GM23338 (cell line): ENCODE data around the gene PHF20. TPM values are rescaled to one million over a fixed set of nuclear protein-coding genes. Genes with fewer than 3 reads are reported as not detected.

Experiments
- ATAC-seq: fragments of 200-7000 bp; cut with Tn5 transposase; 3 replicates; pipeline ENCODE4 v1.9.1; 2020
- DNase-seq: peaks from one replicate; pipeline ENCODE4 v3.0.0-alpha.2; 2015; ENCODE audit warnings: low spot score
- H2AFZ ChIP-seq: fragments of 200-600 bp; sonication (generic); 2 replicates; pipeline ENCODE4 v1.8.0; 2016; ENCODE audit warnings: antibody characterized with exemption, mild to moderate bottlenecking, moderate library complexity
- H3F3A ChIP-seq: fragments of 200-600 bp; sonication (generic); replicated peaks from 2 replicates; pipeline ENCODE4 v1.8.0; 2017; ENCODE audit warnings: antibody characterized with exemption, mixed run types, low read depth
- H3K27ac ChIP-seq: fragments of 200-600 bp; sonication (generic); 2 replicates; pipeline ENCODE4 v1.6.1; 2016; ENCODE audit warnings: low read depth
- H3K27me3 ChIP-seq: fragments of 200-600 bp; sonication (generic); 2 replicates; pipeline ENCODE4 v1.8.0; 2016; ENCODE audit warnings: mild to moderate bottlenecking, mixed run types, moderate library complexity; ENCODE audit not compliant: insufficient read depth
- H3K36me3 ChIP-seq: fragments of 200-600 bp; sonication (generic); 2 replicates; pipeline ENCODE4 v1.8.0; 2016; ENCODE audit warnings: mild to moderate bottlenecking; ENCODE audit not compliant: insufficient read depth
- H3K4me1 ChIP-seq: fragments of 200-600 bp; sonication (generic); 2 replicates; pipeline ENCODE4 v1.8.0; 2016; ENCODE audit warnings: mild to moderate bottlenecking, moderate library complexity; ENCODE audit not compliant: insufficient read depth
- H3K4me2 ChIP-seq: fragments of 200-600 bp; sonication (generic); 2 replicates; pipeline ENCODE4 v1.7.1; 2017; ENCODE audit warnings: mixed run types
- H3K4me3 ChIP-seq: fragments of 200-600 bp; sonication (generic); 2 replicates; pipeline ENCODE4 v1.6.1; 2016; ENCODE audit warnings: mixed run types
- H3K79me2 ChIP-seq: fragments of 200-600 bp; sonication (generic); replicated peaks from 2 replicates; pipeline ENCODE4 v1.8.0; 2017; ENCODE audit warnings: mild to moderate bottlenecking; ENCODE audit not compliant: insufficient read depth
- H3K9me2 ChIP-seq: fragments of 200-600 bp; sonication (generic); 2 replicates; pipeline ENCODE4 v1.8.0; 2017; ENCODE audit not compliant: insufficient read depth
- H4K20me1 ChIP-seq: fragments of 200-600 bp; sonication (generic); replicated peaks from 2 replicates; pipeline ENCODE4 v1.8.0; 2017; ENCODE audit warnings: mild to moderate bottlenecking; ENCODE audit not compliant: insufficient read depth
- H3K27ac Mint-ChIP-seq: 2 replicates; pipeline ENCODE4 v1.8.0; 2020; ENCODE audit warnings: inconsistent platforms, mild to moderate bottlenecking, moderate library complexity, mixed read lengths
- H3K27me3 Mint-ChIP-seq: 3 replicates; pipeline ENCODE4 v1.8.0; 2022; ENCODE audit warnings: low read depth, mild to moderate bottlenecking, moderate library complexity, mixed read lengths, inconsistent platforms; ENCODE audit not compliant: insufficient read depth, poor library complexity
- H3K36me3 Mint-ChIP-seq: 3 replicates; pipeline ENCODE4 v1.8.0; 2021; ENCODE audit warnings: low read depth, mild to moderate bottlenecking, inconsistent platforms, moderate library complexity, mixed read lengths
- H3K4me1 Mint-ChIP-seq: 3 replicates; pipeline ENCODE4 v1.8.0; 2020; ENCODE audit warnings: mild to moderate bottlenecking, inconsistent platforms, mixed read lengths
- H3K4me3 Mint-ChIP-seq: 3 replicates; pipeline ENCODE4 v1.8.0; 2021; ENCODE audit warnings: moderate library complexity, mild to moderate bottlenecking, inconsistent platforms, mixed read lengths
- H3K9me3 Mint-ChIP-seq: 3 replicates; pipeline ENCODE4 v1.8.0; 2020; ENCODE audit warnings: moderate library complexity, mild to moderate bottlenecking, inconsistent platforms, mixed read lengths
- CREB1 ChIP-seq: fragments of 250-450 bp; sonication (Bioruptor Pico); IDR thresholded peaks from 2 replicates; pipeline ENCODE4 v1.5.0; 2020; ENCODE audit warnings: low read depth, mild to moderate bottlenecking, moderate library complexity
- EZH2 ChIP-seq: fragments of 200-600 bp; sonication (generic); IDR thresholded peaks from one replicate; pipeline ENCODE4 v1.8.0; 2017; ENCODE audit warnings: antibody characterized with exemption, mild to moderate bottlenecking, low read depth; ENCODE audit not compliant: unreplicated experiment
- EZH2phosphoT487 ChIP-seq: fragments of 200-600 bp; sonication (generic); IDR thresholded peaks from one replicate; pipeline ENCODE4 v1.8.1; 2018; ENCODE audit warnings: antibody characterized with exemption; ENCODE audit not compliant: unreplicated experiment
- JUNB ChIP-seq: IDR thresholded peaks from one replicate; pipeline ENCODE4 v1.6.1; 2016; ENCODE audit warnings: antibody characterized with exemption; ENCODE audit not compliant: unreplicated experiment
- NANOG ChIP-seq: IDR thresholded peaks from 2 replicates; pipeline ENCODE4 v1.6.1; 2016; ENCODE audit warnings: antibody characterized with exemption, borderline replicate concordance
- POLR2AphosphoS5 ChIP-seq: IDR thresholded peaks from 2 replicates; pipeline ENCODE4 v1.6.1; 2016; ENCODE audit warnings: antibody characterized with exemption, low read depth
- ZNF114 ChIP-seq: fragments of 250-450 bp; sonication (Bioruptor Pico); IDR thresholded peaks from 2 replicates; pipeline ENCODE4 v1.5.0; 2020; ENCODE audit warnings: mild to moderate bottlenecking, moderate library complexity
- ZNF331 ChIP-seq: fragments of 250-450 bp; sonication (Bioruptor Pico); IDR thresholded peaks from 2 replicates; pipeline ENCODE4 v1.5.0; 2020; ENCODE audit warnings: low read depth, mild to moderate bottlenecking, moderate library complexity
- polyA plus RNA-seq: library from polyadenylated mRNA; unstranded; fragments of >200 nt; fragmentation: Nextera tagmentation; extraction: Ambion mirVana; gene quantifications from 2 replicates; pipeline ENCODE4 v1.2.1, GENCODE V29; 2016
- total RNA-seq: library from RNA; depleted of rRNA; stranded (reverse); fragments of >200 nt; shearing (Covaris generic); gene quantifications from 2 replicates; pipeline ENCODE4 v1.2.3, GENCODE V29; 2014
- TF ChIP-seq, protein P1 (sequence below): fragments of 250-450 bp; sonication (Bioruptor Pico); IDR thresholded peaks from 2 replicates; pipeline ENCODE4 v1.5.0; 2020; ENCODE audit warnings: mild to moderate bottlenecking, moderate library complexity
- TF ChIP-seq, protein P2 (sequence below): IDR thresholded peaks from one replicate; pipeline ENCODE4 v1.6.1; 2018; ENCODE audit warnings: antibody characterized with exemption; ENCODE audit not compliant: unreplicated experiment

PHF20 gene
- total and polyA plus RNA-seq, 2 experiments from 2014 or later = 71.8 to 103 TPM

DNA sequence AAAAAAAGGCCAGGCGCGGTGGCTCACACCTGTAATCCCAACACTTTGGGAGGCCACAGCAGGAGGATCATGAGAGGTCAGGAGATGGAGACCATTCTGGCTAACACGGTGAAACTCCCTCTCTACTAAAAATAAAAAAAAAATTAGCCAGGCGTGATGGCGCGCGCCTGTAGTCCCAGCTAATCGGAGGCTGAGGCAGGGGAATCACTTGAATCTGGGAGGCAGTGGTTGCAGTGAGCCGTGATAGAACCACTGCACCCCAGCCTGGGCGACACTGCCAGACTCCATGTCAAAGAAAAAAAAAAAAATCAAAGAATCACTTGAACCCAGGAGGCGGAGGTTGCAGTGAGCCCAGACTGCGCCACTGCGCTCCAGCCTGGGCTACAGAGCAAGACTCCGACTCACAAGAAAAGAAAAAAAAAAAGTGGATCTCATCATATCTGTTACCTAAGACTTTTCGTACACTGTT, 33.9 kb upstream of the PHF20 start:
- Mint-ChIP-seq H3K27ac (peak overlapping the region; percentile 11; the same call in 1 of the 2 replicates), H3K36me3 (peaks cover 89% of the 10 kb centered on the region), H3K4me3 (no peak overlapping the region; the same call in 2 of the 3 replicates), H3K27me3 (peaks cover 23% of the 10 kb centered on the region), H3K4me1 (peaks cover 22% of the 10 kb centered on the region), H3K9me3 (peaks cover 4% of the 10 kb centered on the region; the same call in 1 of the 3 replicates)
- Histone ChIP-seq H4K20me1 (peaks cover 78% of the 10 kb centered on the region), H3K9me2 (no peaks in the 10 kb centered on the region), H3K4me1 (peaks cover 17% of the 10 kb centered on the region), H3K4me3 (no peak overlapping the region), H3K4me2 (no peak overlapping the region), H3K27ac (no peak overlapping the region), H3K79me2 (peaks cover 91% of the 10 kb centered on the region), H2AFZ (no peak overlapping the region), H3K36me3 (peaks cover 70% of the 10 kb centered on the region), H3F3A (peaks cover 13% of the 10 kb centered on the region; the same call in 1 of the 2 replicates), H3K27me3 (no peaks in the 10 kb centered on the region)
- DNase-seq = no peak
- ATAC-seq = no peak
- no peak for TF ChIP-seq CREB1 (CRISPR knock-in tag)
- no peak for TF ChIP-seq ZNF331 (CRISPR knock-in tag)
- TF ChIP-seq EZH2 = no peak
- TF ChIP-seq NANOG = no peak
- no peak for TF ChIP-seq JUNB
- no peak for TF ChIP-seq POLR2AphosphoS5
- no peak for TF ChIP-seq EZH2phosphoT487
- TF ChIP-seq, protein P1, sequence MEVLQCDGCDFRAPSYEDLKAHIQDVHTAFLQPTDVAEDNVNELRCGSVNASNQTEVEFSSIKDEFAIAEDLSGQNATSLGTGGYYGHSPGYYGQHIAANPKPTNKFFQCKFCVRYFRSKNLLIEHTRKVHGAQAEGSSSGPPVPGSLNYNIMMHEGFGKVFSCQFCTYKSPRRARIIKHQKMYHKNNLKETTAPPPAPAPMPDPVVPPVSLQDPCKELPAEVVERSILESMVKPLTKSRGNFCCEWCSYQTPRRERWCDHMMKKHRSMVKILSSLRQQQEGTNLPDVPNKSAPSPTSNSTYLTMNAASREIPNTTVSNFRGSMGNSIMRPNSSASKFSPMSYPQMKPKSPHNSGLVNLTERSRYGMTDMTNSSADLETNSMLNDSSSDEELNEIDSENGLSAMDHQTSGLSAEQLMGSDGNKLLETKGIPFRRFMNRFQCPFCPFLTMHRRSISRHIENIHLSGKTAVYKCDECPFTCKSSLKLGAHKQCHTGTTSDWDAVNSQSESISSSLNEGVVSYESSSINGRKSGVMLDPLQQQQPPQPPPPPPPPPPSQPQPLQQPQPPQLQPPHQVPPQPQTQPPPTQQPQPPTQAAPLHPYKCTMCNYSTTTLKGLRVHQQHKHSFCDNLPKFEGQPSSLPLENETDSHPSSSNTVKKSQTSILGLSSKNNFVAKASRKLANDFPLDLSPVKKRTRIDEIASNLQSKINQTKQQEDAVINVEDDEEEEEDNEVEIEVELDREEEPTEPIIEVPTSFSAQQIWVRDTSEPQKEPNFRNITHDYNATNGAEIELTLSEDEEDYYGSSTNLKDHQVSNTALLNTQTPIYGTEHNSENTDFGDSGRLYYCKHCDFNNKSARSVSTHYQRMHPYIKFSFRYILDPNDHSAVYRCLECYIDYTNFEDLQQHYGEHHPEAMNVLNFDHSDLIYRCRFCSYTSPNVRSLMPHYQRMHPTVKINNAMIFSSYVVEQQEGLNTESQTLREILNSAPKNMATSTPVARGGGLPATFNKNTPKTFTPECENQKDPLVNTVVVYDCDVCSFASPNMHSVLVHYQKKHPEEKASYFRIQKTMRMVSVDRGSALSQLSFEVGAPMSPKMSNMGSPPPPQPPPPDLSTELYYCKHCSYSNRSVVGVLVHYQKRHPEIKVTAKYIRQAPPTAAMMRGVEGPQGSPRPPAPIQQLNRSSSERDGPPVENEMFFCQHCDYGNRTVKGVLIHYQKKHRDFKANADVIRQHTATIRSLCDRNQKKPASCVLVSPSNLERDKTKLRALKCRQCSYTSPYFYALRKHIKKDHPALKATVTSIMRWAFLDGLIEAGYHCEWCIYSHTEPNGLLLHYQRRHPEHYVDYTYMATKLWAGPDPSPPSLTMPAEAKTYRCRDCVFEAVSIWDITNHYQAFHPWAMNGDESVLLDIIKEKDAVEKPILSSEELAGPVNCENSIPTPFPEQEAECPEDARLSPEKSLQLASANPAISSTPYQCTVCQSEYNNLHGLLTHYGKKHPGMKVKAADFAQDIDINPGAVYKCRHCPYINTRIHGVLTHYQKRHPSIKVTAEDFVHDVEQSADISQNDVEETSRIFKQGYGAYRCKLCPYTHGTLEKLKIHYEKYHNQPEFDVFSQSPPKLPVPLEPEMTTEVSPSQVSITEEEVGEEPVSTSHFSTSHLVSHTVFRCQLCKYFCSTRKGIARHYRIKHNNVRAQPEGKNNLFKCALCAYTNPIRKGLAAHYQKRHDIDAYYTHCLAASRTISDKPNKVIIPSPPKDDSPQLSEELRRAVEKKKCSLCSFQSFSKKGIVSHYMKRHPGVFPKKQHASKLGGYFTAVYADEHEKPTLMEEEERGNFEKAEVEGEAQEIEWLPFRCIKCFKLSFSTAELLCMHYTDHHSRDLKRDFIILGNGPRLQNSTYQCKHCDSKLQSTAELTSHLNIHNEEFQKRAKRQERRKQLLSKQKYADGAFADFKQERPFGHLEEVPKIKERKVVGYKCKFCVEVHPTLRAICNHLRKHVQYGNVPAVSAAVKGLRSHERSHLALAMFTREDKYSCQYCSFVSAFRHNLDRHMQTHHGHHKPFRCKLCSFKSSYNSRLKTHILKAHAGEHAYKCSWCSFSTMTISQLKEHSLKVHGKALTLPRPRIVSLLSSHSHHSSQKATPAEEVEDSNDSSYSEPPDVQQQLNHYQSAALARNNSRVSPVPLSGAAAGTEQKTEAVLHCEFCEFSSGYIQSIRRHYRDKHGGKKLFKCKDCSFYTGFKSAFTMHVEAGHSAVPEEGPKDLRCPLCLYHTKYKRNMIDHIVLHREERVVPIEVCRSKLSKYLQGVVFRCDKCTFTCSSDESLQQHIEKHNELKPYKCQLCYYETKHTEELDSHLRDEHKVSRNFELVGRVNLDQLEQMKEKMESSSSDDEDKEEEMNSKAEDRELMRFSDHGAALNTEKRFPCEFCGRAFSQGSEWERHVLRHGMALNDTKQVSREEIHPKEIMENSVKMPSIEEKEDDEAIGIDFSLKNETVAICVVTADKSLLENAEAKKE = no peak
- TF ChIP-seq, protein P2, sequence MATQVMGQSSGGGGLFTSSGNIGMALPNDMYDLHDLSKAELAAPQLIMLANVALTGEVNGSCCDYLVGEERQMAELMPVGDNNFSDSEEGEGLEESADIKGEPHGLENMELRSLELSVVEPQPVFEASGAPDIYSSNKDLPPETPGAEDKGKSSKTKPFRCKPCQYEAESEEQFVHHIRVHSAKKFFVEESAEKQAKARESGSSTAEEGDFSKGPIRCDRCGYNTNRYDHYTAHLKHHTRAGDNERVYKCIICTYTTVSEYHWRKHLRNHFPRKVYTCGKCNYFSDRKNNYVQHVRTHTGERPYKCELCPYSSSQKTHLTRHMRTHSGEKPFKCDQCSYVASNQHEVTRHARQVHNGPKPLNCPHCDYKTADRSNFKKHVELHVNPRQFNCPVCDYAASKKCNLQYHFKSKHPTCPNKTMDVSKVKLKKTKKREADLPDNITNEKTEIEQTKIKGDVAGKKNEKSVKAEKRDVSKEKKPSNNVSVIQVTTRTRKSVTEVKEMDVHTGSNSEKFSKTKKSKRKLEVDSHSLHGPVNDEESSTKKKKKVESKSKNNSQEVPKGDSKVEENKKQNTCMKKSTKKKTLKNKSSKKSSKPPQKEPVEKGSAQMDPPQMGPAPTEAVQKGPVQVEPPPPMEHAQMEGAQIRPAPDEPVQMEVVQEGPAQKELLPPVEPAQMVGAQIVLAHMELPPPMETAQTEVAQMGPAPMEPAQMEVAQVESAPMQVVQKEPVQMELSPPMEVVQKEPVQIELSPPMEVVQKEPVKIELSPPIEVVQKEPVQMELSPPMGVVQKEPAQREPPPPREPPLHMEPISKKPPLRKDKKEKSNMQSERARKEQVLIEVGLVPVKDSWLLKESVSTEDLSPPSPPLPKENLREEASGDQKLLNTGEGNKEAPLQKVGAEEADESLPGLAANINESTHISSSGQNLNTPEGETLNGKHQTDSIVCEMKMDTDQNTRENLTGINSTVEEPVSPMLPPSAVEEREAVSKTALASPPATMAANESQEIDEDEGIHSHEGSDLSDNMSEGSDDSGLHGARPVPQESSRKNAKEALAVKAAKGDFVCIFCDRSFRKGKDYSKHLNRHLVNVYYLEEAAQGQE = no peak
- TF ChIP-seq ZNF114 (CRISPR knock-in tag) = no peak
